ENCODE measurements around the gene ERVFRD-1. TPM values are rescaled to one million over a fixed set of nuclear protein-coding genes. Genes with fewer than 3 reads are reported as not detected.

The ERVFRD-1 gene
- polyA plus RNA-seq, 1 experiment: not detected

GRCh38 chr6:11143394-11144371, 32.2 kb upstream of the ERVFRD-1 start:
- Histone ChIP-seq H3K27ac (ENCODE audit: low read depth, low read length) (no peak overlapping the region), H3K27me3 (ENCODE audit: control insufficient read depth, insufficient read depth, low read length) (no peaks in the 10 kb centered on the region), H3K4me3 (ENCODE audit: low read depth, low read length) (no peak overlapping the region), H3K9me3 (ENCODE audit: control insufficient read depth, insufficient read depth, low read length) (no peaks in the 10 kb centered on the region)
- DNase-seq (ENCODE audit: low read depth, low spot score): peak; percentile 26
- ChIA-PET CTCF (interaction anchor here (0.6 to 10.3 kb wide), 22 partner anchors 9 to 572 kb away, joined by 3 to 139 read pairs (median 4); partner anchors contain the start of gene NEDD9), POLR2A (interaction anchor here (0.6 to 0.7 kb wide), 2 partner anchors 48 to 286 kb away, joined by 4 read pairs; no protein-coding TSS in a partner anchor)
- TF ChIP-seq, protein P1, sequence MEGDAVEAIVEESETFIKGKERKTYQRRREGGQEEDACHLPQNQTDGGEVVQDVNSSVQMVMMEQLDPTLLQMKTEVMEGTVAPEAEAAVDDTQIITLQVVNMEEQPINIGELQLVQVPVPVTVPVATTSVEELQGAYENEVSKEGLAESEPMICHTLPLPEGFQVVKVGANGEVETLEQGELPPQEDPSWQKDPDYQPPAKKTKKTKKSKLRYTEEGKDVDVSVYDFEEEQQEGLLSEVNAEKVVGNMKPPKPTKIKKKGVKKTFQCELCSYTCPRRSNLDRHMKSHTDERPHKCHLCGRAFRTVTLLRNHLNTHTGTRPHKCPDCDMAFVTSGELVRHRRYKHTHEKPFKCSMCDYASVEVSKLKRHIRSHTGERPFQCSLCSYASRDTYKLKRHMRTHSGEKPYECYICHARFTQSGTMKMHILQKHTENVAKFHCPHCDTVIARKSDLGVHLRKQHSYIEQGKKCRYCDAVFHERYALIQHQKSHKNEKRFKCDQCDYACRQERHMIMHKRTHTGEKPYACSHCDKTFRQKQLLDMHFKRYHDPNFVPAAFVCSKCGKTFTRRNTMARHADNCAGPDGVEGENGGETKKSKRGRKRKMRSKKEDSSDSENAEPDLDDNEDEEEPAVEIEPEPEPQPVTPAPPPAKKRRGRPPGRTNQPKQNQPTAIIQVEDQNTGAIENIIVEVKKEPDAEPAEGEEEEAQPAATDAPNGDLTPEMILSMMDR (IDR thresholded peaks at IDR 0.05; ENCODE audit: low read depth, low read length): no peak

DNA sequence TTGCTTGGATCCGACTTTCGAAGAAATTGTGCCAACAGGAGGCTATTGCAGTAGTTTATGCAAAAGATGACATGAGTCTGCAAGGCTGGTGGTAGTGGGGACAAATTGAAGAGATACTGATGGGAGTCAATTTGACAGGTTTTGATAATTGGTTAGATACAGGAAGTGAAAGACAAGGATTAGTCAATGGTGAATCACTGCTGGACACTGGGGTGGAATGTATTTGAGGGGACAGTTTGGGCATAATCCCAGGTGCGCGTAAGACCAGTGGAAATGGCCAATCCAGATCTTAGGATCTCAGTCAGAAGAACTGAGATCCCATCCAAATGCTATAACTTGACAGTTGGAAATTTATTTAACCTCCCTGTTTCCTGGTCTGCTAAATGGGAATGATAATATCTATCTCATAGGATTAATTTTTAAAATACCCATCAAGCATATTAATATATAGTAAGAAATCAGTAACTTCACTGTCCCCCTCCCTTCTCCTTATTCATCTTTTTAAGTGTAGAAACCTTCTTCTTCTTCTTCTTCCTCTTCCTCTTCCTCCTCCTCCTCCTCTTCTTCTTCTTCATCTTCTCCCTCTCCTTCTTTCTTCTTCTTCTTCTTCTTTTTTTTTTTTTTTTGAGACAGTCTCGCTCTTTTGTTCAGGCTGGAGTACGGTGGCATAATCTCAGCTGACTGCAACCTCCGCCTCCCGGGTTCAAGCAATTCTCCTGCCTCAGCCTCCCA, 30.9 kb upstream of the ERVFRD-1 start:
- ChIA-PET CTCF (interaction anchor here (0.8 to 10.3 kb wide), 8 partner anchors 17 to 374 kb away, joined by 3 to 139 read pairs (median 4); no protein-coding TSS in a partner anchor), POLR2A (no interaction called here)
- no peaks in the 10 kb centered on the region for H3K27me3 ChIP-seq (ENCODE audit: control insufficient read depth, insufficient read depth, low read length)
- no peaks in the 10 kb centered on the region for H3K9me3 ChIP-seq (ENCODE audit: control insufficient read depth, insufficient read depth, low read length)
- no peak for DNase-seq (ENCODE audit: low read depth, low spot score)
- H3K27ac ChIP-seq (ENCODE audit: low read depth, low read length): no peak overlapping the region
- no peak overlapping the region for H3K4me3 ChIP-seq (ENCODE audit: low read depth, low read length)
- TF ChIP-seq, protein P1 (IDR thresholded peaks at IDR 0.05; ENCODE audit: low read depth, low read length): no peak

DNA sequence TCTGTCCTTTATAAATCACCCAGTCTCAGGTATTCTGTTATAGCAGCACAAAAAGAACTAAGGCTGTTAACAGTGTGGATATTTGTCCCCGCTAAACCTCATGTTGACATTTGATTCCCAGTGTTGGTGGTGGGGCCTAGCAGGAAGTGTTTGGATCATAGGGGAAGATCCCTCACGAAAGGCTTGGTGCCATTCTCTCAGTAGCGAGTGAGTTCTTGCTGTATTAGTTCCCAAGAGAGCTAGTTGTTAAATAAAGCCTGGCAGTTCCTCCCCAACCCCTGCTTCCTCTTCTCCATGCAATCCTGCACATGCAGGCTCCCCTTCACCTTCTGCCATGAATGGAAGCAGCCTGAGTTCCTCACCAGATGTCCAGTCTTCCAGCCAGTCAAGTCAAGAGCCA, 29.8 kb upstream of the ERVFRD-1 start:
- no peak overlapping the region for H3K27ac ChIP-seq (ENCODE audit: low read depth, low read length)
- TF ChIP-seq, protein P1 (IDR thresholded peaks at IDR 0.05; ENCODE audit: low read depth, low read length): no peak
- no peak overlapping the region for H3K4me3 ChIP-seq (ENCODE audit: low read depth, low read length)
- H3K9me3 ChIP-seq (ENCODE audit: control insufficient read depth, insufficient read depth, low read length): no peaks in the 10 kb centered on the region
- CTCF ChIA-PET: no interaction called here
- no peaks in the 10 kb centered on the region for H3K27me3 ChIP-seq (ENCODE audit: control insufficient read depth, insufficient read depth, low read length)
- POLR2A ChIA-PET: no interaction called here
- DNase-seq (ENCODE audit: low read depth, low spot score): no peak

- peak overlapping the region; percentile 62 for H3K27ac ChIP-seq (ENCODE audit: low read depth, low read length)
- H3K27me3 ChIP-seq (ENCODE audit: control insufficient read depth, insufficient read depth, low read length): no peaks in the 10 kb centered on the region
- ChIA-PET POLR2A (interaction anchor here (0.6 kb wide), 1 partner anchor 874 kb away, joined by 5 read pairs; no protein-coding TSS in a partner anchor), CTCF (interaction anchor here (1.6 kb wide), 1 partner anchor 186 kb away, joined by 4 read pairs; no protein-coding TSS in a partner anchor)
- H3K4me3 ChIP-seq (ENCODE audit: low read depth, low read length): no peak overlapping the region
- peak; percentile 38 for DNase-seq (ENCODE audit: low read depth, low spot score)
- H3K9me3 ChIP-seq (ENCODE audit: control insufficient read depth, insufficient read depth, low read length): no peaks in the 10 kb centered on the region
- TF ChIP-seq, protein P1 (IDR thresholded peaks at IDR 0.05; ENCODE audit: low read depth, low read length): no peak
Measured at GRCh38 chr6:11140056-11140455, 28.5 kb upstream of the ERVFRD-1 start.
